HG03045 (cell line): ENCODE measurements around the gene BAAT.
"Not testable (repeated sequence)": the region's sequence is repeated elsewhere in the genome, so short reads cannot be mapped to it uniquely, and the experiment has no call there.

ENCODE experiments used
- ATAC-seq: cut with Tn5 transposase; IDR thresholded peaks from one replicate; pipeline ENCODE4 v1.9.1; 2021; ENCODE audit warnings: mild to moderate bottlenecking, moderate library complexity; ENCODE audit not compliant: unreplicated experiment

The BAAT gene

GRCh38 chr9:101365181-101365580, 19.6 kb downstream of the BAAT start:
- ATAC-seq: no peak

GRCh38 chr9:101362450-101362849, 22.4 kb downstream of the BAAT start:
- no peak for ATAC-seq

- no peak for ATAC-seq
These were observed 24.2 kb downstream of the BAAT start for GRCh38 chr9:101360647-101361046.

DNA sequence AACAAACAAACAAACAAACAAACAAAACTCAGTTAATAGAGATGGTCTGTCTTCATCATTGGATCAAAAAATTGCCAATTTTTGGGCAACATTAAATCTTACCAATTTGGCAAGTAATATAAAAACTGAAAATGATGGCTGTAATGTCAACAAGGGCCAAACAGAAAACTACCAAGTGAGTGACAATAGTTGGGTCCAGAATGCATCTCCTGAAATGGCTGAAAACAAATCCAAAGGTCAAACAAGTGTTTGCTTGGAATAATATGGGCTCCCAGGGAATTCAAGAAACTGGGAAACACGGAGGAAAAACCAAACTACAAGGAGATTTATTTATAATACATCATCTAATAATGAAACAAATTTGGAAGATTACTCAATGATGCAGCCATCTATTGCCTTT, 25.1 kb downstream of the BAAT start:
- no peak for ATAC-seq

- no peak for ATAC-seq
These were observed 28.2 kb downstream of the BAAT start for GRCh38 chr9:101356619-101357018.

DNA sequence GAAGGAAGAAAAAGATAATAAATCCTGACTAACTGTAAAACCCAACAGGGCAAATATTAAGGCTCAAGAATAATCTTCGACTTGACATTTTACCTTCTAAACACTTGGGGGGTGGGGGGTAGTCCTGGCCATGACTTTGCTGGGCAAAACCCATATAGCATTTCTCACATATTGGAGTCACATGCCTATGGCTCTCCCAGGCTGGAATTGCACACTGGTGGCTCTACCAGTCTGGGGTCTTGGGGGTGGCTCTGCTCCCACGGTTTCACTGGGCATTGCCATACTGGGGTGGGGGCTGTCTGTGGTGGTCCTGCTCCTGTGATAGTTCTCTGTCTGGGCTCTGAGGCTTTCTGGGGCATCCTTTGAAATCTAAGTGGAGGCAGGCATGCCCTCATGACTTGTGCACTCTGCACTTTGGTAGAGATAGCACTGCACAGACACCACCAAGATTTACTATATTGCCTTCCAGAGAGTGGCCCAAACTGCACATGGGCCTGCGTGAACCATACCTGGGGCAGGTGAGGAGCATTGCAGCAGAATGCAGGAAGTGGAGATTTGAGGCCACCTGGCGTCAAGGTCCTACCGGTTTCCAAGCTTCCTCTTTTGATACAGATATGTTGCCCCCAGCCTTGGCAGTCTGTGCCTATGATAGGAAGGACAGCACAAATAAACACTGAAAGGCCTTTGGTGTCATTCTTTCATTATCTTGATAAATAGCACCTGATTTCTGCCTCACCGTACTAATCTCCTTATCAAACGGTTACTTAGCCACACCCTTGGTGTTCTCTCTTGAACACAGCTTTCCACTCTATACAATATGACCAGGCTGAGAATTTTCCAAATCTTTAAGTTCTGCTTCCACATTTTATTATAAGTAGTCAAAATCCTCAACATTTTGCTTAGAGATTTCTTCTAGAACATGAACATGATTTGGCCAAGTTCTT, 29.8 kb downstream of the BAAT start:
- ATAC-seq: no peak

- no peak for ATAC-seq
These were observed 30.6 kb downstream of the BAAT start for GRCh38 chr9:101354143-101354764.

GRCh38 chr9:101353683-101354082, 31.1 kb downstream of the BAAT start:
- no peak for ATAC-seq

- no peak for ATAC-seq
These were observed 31.8 kb downstream of the BAAT start for GRCh38 chr9:101352892-101353463.

- ATAC-seq: no peak
These were observed 34.5 kb downstream of the BAAT start for GRCh38 chr9:101350285-101350684.

- no peak for ATAC-seq
These were observed 42.2 kb downstream of the BAAT start for GRCh38 chr9:101342595-101342994.

DNA sequence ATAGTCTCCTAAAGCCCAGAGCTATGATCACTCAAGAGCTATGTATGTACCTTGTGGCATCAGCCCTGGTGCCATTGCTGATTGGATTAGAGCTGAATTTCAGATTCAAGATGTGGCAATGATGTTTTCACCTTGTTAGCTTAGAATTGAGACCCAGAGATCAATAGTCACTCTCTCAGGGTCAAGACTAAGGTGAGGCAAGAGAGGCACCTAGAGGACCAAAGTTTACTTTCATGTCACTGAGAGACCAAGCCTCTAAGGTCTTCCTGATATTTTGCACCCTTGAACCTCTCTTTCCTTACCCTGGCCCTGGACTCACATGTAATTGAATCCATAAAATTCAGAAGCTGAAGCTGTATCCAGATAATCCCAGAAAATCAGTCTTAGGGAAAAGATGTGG, 42.8 kb downstream of the BAAT start:
- ATAC-seq: no peak

GRCh38 chr9:101337237-101337636, 47.6 kb downstream of the BAAT start:
- ATAC-seq: no peak

DNA sequence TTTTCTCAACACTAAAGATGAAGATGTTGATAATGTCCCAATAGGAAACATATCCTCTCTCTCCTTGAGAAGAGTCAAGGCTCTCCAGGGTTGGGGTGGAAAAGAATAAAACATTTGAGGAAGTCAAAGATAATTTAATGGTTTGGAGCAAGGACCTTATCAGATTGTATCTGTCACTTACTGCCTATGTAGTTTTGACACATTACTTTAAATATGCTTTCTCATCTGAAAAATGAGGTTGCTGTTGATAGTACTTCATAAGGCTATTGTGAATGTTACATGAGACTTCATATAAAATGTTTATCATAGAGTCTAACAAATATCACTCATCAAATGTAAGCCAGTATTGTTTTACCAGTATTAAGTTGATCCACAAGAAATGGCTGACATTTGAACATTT, 48.7 kb downstream of the BAAT start:
- no peak for ATAC-seq

- no peak for ATAC-seq
These were observed 50.7 kb downstream of the BAAT start for GRCh38 chr9:101333926-101334702.

GRCh38 chr9:101333490-101333889, 51.3 kb downstream of the BAAT start:
- no peak for ATAC-seq

DNA sequence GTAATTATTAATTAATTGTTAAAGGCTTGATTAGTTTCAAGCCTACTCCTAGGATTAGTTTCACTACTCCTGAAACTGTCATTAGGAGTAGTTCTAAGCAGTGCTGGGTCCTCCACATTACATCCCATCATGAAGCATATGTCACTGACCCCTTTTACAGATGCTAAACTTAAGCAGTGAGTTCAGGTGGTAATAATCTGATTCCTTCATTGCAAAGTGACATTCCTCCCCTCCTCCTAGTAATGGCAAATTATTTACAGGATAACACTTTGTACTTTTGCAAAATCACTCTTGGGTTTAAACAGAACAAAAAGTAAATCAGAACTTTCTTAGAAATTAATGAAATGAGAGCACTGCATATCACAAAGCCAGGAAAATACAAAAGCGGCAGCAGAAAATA, 52.4 kb downstream of the BAAT start:
- ATAC-seq: no peak

DNA sequence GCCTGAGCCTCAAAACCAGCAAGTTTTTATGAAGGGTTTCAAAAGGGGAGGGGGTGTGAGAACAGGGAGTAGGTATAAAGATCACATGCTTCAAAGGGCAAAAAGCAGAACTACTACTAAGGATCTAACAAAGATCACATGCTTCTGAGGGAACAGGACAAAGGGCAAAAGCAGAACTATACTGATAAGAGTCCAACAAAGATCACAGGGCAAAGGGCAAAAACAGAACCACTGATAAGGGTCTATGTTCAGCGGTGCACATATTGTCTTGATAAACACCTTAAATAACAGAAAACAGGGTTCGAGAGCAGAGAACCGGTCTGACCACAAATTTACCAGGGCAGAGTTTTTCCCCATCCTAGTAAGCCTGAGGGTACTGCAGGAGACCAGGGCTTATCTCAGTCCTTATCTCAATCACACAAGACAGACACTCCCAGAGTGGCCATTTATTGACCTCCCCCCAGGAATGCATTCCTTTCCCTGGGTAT, 57.3 kb downstream of the BAAT start:
- not testable (repeated sequence) for ATAC-seq

GRCh38 chr9:101326501-101326900, 58.3 kb downstream of the BAAT start:
- no peak for ATAC-seq

GRCh38 chr9:101326035-101326434, 58.8 kb downstream of the BAAT start:
- ATAC-seq: no peak

GRCh38 chr9:101325053-101325452, 59.8 kb downstream of the BAAT start:
- no peak for ATAC-seq
